Vagina (tissue), 2 donors: ENCODE data around the gene PSME2. TPM values are rescaled to one million over a fixed set of nuclear protein-coding genes. Genes with fewer than 3 reads are reported as not detected.

Experiments
- DNase-seq, 2 donors: peaks; one replicate each; pipeline ENCODE4 v3.0.0-alpha.2; 2017; ENCODE audit errors: extremely low spot score in 2 of 2
- H3K27ac ChIP-seq: fragments of 200-600 bp; sonication (generic); one replicate; pipeline ENCODE4 v1.5.1; 2019
- H3K27me3 ChIP-seq: fragments of 200-600 bp; sonication (generic); one replicate; pipeline ENCODE4 v1.5.1; 2019
- H3K36me3 ChIP-seq, 2 donors: fragments of 200-600 bp; sonication (generic); one replicate each; pipeline ENCODE4 v1.5.1; 2017 to 2019
- H3K4me1 ChIP-seq: fragments of 200-600 bp; sonication (generic); one replicate; pipeline ENCODE4 v1.5.1; 2019
- H3K4me3 ChIP-seq, 2 donors: fragments of 200-600 bp; sonication (generic); 1 replicate in 1 of 2; 2 replicates in 1 of 2; pipeline ENCODE4 v1.5.1; 2016 to 2019
- H3K9me3 ChIP-seq: fragments of 200-600 bp; sonication (generic); one replicate; pipeline ENCODE4 v1.5.1; 2019
- POLR2A ChIP-seq, 2 donors: fragments of 450-650 bp; IDR thresholded peaks; one replicate each; pipeline ENCODE4 v1.6.1; 2017; ENCODE audit warnings: antibody characterized with exemption in 2 of 2, mild to moderate bottlenecking in 2 of 2, moderate library complexity in 2 of 2
- POLR2AphosphoS5 ChIP-seq, 2 donors: sonication (generic); formaldehyde crosslinking; IDR thresholded peaks; one replicate each; pipeline ENCODE4 v1.9.0; 2017; ENCODE audit warnings: antibody characterized with exemption in 2 of 2, mild to moderate bottlenecking in 2 of 2, low read depth in 1 of 2; ENCODE audit not compliant: insufficient read depth in 1 of 2
- intact Hi-C: fragments of 100-400 bp; cut with DNase I; formaldehyde crosslinking; loops from one replicate; pipeline ENCODE4 v1.15.1; 2023
- total RNA-seq: library from RNA; depleted of rRNA; stranded (reverse); fragments of >200 nt; gene quantifications from one replicate; pipeline ENCODE4 v1.2.3, GENCODE V29; 2016
- TF ChIP-seq, protein P1 (sequence below), 3 experiments: fragments of 450-650 bp in 2 of 3; fragments of 200-600 bp in 1 of 3; sonication (generic) in 1 of 3; IDR thresholded peaks; one replicate each; pipeline ENCODE4 v1.5.1; 2017 to 2019; ENCODE audit warnings: antibody characterized with exemption in 3 of 3, mild to moderate bottlenecking in 2 of 3, moderate library complexity in 2 of 3

The PSME2 gene
- total RNA-seq, 1 donor from 2014 or later: 131 TPM

- H3K27ac ChIP-seq: peak overlapping the region; percentile 87
- H3K27me3 ChIP-seq: no peaks in the 10 kb centered on the region
- peaks cover 0 to 8% of the 10 kb centered on the region in 2 donors for H3K36me3 ChIP-seq
- peaks cover 55% of the 10 kb centered on the region for H3K4me1 ChIP-seq
- TF ChIP-seq POLR2A (IDR thresholded peaks at IDR 0.05): no peak
- TF ChIP-seq, protein P1, sequence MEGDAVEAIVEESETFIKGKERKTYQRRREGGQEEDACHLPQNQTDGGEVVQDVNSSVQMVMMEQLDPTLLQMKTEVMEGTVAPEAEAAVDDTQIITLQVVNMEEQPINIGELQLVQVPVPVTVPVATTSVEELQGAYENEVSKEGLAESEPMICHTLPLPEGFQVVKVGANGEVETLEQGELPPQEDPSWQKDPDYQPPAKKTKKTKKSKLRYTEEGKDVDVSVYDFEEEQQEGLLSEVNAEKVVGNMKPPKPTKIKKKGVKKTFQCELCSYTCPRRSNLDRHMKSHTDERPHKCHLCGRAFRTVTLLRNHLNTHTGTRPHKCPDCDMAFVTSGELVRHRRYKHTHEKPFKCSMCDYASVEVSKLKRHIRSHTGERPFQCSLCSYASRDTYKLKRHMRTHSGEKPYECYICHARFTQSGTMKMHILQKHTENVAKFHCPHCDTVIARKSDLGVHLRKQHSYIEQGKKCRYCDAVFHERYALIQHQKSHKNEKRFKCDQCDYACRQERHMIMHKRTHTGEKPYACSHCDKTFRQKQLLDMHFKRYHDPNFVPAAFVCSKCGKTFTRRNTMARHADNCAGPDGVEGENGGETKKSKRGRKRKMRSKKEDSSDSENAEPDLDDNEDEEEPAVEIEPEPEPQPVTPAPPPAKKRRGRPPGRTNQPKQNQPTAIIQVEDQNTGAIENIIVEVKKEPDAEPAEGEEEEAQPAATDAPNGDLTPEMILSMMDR (IDR thresholded peaks at IDR 0.05): no peak
- no peak for TF ChIP-seq POLR2AphosphoS5 (IDR thresholded peaks at IDR 0.05; ENCODE audit: insufficient read depth in 1 of 2, low read depth in 1 of 2)
- H3K9me3 ChIP-seq: no peaks in the 10 kb centered on the region
- no peak for DNase-seq
- intact Hi-C loops: no loop called here
- H3K4me3 ChIP-seq: no peak overlapping the region
Measured at GRCh38 chr14:24144451-24144850, 2.0 kb downstream of the PSME2 start.

DNA sequence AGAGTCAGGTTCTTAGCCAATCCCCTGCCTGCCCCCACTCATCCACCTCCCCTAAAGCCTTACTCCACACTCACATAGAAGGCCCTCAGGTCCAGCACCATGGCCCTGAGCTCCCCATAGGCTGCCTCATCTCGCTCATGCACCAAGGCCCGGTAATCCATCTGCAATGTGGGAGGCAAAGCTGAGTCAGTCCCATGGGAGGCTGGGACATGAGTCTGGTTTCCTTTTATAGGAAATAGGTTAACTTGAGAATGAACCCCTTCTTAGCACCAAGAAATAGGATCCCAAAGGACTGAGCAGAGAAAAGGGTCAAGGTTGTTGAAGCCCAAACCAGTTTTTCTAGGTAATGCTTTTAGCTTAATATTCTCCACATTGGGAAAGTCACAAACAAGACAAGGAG lies 2.9 kb downstream of the PSME2 start:
- intact Hi-C loops: no loop called here
- no peaks in the 10 kb centered on the region for H3K9me3 ChIP-seq
- H3K27ac ChIP-seq: no peak overlapping the region
- DNase-seq: no peak
- peaks cover 55% of the 10 kb centered on the region for H3K4me1 ChIP-seq
- no peak for TF ChIP-seq POLR2A (IDR thresholded peaks at IDR 0.05)
- TF ChIP-seq, protein P1 (IDR thresholded peaks at IDR 0.05): no peak
- no peak for TF ChIP-seq POLR2AphosphoS5 (IDR thresholded peaks at IDR 0.05; ENCODE audit: insufficient read depth in 1 of 2, low read depth in 1 of 2)
- H3K36me3 ChIP-seq: peaks cover 0 to 10% of the 10 kb centered on the region in 2 donors
- no peaks in the 10 kb centered on the region for H3K27me3 ChIP-seq
- H3K4me3 ChIP-seq: no peak overlapping the region

- no peaks in the 10 kb centered on the region for H3K9me3 ChIP-seq
- intact Hi-C loops: loop anchor here (2.0 kb wide), 1 partner anchor 26 kb away; the partner anchor contains the start of genes DCAF11 and NRL
- H3K27me3 ChIP-seq: no peaks in the 10 kb centered on the region
- peaks cover 0 to 22% of the 10 kb centered on the region in 2 donors for H3K36me3 ChIP-seq
- H3K4me1 ChIP-seq: peaks cover 63% of the 10 kb centered on the region
- TF ChIP-seq POLR2A (IDR thresholded peaks at IDR 0.05): peak in 1 of 2 donors; percentile 73
- TF ChIP-seq, protein P1 (IDR thresholded peaks at IDR 0.05): peak in 1 of 3 experiments; percentile 52
- peak; percentile 94 to 96 for TF ChIP-seq POLR2AphosphoS5 (IDR thresholded peaks at IDR 0.05; ENCODE audit: insufficient read depth in 1 of 2, low read depth in 1 of 2)
- H3K4me3 ChIP-seq: peak within 1 kb of the TSS; percentile 68 to 94
- peak within 1 kb of the TSS; percentile 84 for H3K27ac ChIP-seq
- DNase-seq: peak; percentile 99 to 100
Measured at GRCh38 chr14:24141097-24141880, 5.1 kb downstream of the PSME2 start, which contains the start of gene EMC9. Gene EMC9, minus strand, starts transcription at chr14:24141591. Its CDS starts 287 bp downstream, at chr14:24141304.

DNA sequence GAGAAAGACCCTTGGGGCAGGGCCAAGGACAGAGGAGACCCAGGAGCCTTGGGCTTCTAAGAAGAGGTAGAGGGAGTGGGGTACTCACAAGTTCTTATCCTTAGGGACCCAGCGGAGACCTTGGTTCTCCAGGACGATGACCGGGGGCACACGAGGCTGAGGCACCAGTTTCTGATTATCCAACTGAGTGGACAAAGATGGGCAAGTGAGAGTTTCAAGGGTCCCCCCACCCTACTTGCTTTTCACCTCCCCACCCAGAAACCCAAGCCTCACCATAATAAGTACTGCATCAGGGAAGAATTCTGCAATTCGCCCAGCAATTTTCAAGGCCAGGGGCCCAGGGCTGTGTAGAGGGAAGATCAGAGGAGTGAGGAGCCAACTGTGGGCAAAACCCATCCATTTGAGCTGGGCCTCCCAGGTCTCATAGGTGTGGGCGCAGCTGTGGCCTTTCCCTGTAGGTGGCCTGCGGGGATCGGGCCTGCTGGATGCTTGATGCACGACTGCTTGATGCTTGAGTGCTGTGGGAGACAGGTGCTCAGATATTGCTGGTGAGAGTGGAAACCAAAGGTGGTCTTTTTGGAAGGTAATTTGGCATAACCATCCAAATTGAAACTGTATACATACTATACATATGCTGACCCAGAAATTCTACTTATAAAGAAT lies 7.0 kb downstream of the PSME2 start:
- DNase-seq: no peak
- no peaks in the 10 kb centered on the region for H3K9me3 ChIP-seq
- no peaks in the 10 kb centered on the region for H3K27me3 ChIP-seq
- peaks cover 0 to 22% of the 10 kb centered on the region in 2 donors for H3K36me3 ChIP-seq
- no peak overlapping the region for H3K4me3 ChIP-seq
- intact Hi-C loops: no loop called here
- TF ChIP-seq, protein P1 (IDR thresholded peaks at IDR 0.05): no peak
- no peak for TF ChIP-seq POLR2AphosphoS5 (IDR thresholded peaks at IDR 0.05; ENCODE audit: insufficient read depth in 1 of 2, low read depth in 1 of 2)
- TF ChIP-seq POLR2A (IDR thresholded peaks at IDR 0.05): no peak
- peaks cover 52% of the 10 kb centered on the region for H3K4me1 ChIP-seq
- no peak overlapping the region for H3K27ac ChIP-seq
